HG02588 (cell line): Measurements from ENCODE around the gene CNTN4.

Source experiments
- ATAC-seq: cut with Tn5 transposase; IDR thresholded peaks from one replicate; pipeline ENCODE4 v1.9.1; 2021; ENCODE audit warnings: mild to moderate bottlenecking, moderate library complexity; ENCODE audit not compliant: unreplicated experiment

Gene CNTN4

DNA sequence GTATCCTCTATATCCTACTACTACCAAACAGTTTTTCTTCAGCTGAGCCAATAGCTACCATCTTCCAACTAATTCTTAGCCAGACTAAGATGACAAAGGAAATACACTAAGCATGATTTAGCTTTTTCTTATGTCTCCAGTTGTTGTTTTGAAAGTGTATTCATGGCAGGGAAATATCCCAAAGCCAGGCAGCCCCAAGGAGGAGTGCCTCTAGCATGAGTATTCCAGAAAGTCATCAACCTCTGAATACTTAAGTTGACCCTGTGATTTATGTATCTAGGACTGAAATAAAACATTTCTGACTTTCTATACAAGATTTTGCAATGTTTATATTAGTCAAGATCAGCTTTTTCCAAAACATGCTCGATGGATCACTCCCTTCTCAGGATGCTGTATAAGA lies 562.4 kb downstream of the CNTN4 start:
- ATAC-seq, result no peak

DNA sequence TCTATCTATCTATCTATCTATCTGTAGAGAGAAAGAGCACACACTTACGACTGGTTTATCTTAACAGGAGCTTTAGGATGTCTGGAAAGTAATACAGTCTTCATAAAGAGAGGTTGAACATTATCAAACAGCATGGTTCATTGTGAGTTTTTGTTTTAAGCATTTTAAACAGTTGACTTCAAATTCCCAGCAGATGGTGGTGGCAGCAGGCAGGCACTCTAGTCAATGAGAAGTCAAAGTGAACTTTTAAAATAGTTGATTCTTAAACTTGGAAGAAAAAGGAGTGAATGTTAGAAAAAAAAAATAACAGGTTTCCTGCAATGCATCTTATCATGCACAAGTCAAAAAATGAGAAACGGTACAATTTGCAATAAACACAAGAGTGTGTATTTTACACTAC lies 578.8 kb downstream of the CNTN4 start:
- ATAC-seq, result no peak

DNA sequence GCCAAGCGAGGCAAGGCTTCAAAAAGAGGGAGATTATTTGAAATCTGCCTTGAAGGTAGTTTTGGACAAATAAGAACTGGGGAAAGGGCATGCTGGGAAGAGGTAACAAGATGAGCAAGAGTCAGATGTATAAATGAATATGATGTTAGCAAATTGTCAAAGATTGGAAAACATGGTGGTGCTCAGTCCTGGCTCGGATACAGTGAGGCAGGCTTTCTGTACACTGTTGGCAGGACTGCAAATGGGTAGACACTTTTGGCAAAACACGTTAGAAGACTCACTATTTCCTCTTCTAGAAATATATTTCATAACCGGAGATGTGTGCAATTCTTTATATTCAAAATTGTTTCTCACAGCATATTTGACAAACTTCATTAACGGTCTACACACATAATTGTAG lies 581.6 kb downstream of the CNTN4 start:
- ATAC-seq, result no peak

DNA sequence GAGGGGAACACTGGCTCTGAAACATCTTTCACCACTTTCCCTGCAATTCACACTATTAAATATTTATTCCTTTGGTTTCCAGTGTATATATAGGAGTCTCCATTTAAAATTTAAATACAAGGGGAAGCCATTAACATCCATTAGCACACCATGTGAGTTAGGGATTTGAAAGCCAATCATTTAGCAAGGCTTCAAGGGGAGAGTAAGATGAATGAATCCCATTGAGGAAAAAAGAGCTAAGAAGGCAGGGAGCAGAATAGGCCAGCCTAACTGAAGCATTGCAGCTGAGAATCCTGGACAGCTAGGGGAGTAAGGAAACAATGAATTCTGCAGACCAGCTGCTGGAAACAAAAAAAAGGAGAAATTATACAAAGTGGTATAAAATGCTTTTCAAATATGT lies 585.4 kb downstream of the CNTN4 start:
- ATAC-seq, result no peak

DNA sequence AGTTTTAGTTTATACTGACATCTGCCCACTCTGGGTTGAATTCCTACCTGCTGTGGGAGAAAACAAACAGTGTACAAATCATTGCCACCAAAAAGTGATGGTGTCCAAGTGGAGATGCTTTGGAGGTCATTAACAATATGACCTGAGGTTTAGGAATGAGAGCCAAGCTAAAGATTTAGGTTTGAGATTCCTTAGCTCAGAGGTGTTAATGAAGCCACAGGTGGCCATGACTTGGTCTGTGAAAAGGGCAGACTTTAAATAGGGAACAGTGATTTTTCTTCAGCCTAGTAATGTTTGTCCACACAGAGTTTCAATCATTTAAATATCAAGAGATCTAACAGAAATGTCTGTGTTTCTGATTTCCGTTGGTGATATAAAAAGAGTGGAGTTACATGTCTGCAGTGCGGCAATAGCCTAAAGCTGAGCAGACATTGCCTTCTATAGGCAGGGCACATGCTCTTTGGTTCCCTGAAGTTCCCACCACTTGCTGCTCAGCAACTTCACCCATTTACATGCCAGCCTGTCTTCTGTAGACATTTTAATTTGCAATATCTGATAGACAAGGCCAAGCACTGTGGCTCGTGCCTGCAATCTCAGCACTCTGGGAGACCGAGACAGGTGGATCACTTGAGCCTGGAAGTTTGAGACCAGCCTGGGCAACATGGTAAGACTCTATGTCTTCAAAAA lies 588.3 kb downstream of the CNTN4 start:
- no peak for ATAC-seq

DNA sequence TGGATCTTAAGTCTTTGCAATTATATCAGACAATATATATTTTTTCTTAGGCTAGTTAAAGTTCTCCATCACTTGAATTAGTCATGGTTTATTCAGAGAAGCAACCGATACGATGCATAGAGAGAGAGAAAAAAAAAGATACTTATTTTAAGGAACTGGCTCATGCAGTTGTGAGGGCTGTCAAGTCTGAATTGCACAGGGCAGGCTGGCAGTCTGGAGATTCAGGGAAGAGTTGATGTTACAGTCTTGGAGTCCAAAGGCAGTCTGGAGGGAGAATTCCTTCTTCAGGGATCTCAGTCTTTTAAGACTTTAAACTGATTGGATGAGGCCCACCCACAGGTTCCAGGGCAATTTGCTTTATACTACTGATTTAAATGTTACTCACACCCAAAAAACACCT lies 598.9 kb downstream of the CNTN4 start:
- no peak for ATAC-seq

DNA sequence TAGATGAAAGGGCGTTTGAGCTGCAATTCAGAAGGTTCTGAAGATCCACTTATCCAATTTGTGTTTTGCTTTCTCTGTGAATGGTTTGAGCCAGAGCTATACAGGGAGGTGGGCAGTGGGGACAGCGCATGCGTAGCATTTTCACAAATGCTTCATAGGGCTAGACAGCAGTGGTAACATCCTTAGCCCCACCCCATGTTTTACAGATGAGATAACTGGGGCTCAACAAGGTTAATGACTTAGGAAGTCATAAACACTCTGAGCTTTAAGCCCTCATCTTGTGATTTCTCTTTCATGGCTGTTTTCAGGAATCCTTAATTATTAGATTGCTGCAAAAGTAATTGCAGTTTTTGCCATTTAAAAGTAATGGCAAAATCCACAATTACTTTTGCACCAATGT lies 602.8 kb downstream of the CNTN4 start:
- ATAC-seq, result no peak

DNA sequence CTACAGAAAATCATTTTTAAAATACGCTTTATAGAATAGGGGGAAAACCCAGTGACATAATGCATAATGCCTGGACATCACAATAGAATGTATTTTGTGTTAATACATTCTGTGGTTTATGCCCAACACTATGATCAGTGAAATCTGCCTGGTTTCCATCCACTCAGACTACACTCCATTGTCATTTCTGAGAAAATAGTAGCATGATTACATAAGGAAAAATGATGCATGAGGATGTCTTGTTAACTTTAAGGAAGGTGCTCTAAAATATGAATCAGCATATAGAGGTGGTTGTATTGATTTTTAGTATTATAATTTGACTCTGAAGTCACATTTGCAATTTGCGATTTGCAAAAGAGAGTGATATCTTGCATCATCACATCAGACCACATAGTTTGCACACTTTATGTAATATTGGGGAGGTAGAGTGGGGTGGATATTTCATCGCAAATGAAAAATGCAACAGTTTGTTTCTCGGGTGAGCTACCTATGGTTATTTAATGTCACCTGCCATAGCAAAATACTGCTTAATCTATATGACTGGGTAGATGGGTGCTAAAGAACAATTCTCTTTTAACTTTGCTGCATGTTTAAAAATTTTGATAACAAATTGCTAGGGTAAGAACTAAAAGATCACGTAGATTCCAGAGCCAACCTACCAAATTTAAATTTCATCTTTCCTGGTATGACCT lies 607.6 kb downstream of the CNTN4 start:
- ATAC-seq, result no peak

DNA sequence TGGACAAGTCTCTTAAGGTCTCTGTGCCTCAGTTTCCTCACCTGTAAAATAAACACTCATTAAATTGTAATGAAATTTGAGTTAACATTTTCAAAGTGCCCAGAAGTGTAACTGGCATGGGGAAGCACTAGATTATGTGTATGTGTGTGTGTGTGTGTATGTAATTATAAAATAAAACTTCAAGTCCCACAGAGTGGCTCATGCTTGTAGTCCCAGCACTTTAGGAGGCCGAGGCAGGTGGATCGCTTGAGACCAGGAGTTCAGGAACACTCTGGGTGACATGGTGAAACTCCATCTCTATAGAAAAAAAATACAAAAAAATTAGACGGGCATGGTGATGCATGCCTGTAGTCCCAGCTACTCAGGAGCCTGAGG lies 608.2 kb downstream of the CNTN4 start:
- no peak for ATAC-seq

DNA sequence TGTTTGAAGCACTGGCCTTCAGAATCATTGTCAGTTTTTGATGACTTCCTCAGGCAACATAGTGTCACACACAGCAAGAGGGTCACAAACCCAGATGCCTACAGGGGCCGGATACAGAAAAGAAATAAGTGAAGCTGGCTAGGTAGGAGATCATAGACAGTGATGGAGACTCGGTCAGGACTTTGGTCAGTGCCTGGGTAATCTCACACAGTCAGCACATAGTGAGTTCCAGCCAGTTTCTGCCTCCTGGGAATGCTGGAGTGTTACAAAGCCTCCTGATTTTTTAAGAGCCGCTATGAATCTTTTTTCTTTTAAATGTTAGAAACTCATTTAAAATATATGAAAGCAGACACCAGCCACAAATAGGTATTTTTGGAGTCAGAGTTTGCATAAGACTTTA lies 612.4 kb downstream of the CNTN4 start:
- no peak for ATAC-seq

DNA sequence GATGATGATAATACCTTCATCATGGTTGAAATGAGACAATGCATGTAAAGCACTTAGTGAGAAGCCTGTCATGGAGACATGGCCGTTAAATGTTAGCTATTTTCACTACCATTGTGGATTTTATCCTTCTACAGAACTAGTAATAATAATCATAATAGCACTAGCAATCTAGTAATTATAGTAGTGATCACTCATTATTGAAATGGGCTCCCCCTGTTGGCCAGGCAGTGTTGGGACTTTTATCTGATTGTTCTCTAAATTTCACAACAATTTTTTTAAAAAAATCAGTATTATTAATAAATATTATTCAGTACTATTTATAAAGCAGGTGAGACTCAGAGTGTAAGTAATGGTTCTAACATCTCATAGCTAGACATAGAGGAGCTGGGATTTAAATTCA lies 615.3 kb downstream of the CNTN4 start:
- no peak for ATAC-seq

DNA sequence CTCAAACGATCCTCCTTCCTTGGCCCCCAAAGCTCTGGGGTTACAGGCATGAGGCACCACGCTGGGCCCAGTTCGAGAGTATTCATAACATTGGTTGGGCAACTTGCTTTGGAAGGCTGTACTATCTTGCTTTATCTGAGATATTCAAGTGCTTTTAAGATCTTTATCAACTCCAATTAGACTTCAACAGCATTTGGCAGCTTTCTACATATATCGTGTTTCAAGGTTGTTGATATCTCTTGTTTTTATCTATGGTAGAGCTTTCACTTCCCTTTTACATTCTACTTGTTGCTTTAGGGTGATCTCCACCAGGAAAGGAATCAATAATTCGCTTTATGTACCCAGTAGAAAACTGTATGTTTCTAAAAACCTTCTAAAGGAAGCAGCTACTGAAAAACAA lies 616.2 kb downstream of the CNTN4 start:
- ATAC-seq, result no peak

DNA sequence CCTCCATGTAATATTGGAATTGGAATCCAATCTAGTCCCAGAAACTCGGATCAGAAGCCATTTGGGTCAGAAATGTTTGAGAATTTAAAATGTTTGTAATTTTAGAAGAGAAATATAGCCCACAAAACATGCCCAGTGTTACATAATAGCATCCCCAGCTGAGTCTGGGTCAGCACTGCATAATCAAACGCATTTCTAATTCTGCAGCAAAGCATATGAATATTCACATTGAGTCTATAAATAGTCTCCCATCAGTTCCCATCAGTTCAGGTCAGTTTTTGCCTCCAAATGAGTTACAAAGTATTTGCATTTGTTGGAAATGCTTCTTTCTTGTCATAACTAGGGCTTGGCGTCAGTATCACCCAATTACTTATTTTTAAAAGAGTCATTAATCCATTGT lies 628.4 kb downstream of the CNTN4 start:
- ATAC-seq, result no peak

DNA sequence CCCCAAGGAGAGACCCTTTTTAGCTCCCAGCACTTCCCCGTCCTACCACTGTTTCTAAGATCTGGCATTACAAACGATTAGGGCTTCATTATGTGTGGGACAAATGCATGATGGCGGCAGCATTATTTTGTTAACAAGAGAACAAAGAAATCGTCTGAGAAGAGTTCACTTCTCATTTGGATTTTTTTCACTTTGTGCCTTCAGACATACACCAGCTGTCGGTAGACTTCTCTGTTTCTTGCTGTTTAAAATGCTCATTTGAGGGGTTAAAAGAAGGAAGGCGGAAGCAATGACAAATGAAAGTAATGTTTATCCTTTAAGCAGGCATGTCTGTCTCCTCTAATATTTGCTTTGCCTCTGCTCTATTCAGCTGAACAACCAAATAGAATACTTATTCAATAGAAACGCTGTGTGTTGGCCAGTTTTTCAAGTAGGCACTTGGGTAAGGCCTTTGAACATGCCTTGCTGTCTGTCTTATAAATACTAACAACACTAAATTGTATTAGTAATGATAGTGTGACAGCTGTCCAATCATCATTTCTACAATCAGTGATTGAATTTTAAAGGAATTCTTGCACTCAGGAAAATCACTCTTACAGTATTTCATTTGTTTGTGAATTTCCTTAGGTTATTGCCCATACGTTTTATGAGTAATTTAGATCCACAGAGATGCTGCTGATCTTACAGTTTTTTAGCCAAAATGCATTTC lies 629.1 kb downstream of the CNTN4 start:
- no peak for ATAC-seq

DNA sequence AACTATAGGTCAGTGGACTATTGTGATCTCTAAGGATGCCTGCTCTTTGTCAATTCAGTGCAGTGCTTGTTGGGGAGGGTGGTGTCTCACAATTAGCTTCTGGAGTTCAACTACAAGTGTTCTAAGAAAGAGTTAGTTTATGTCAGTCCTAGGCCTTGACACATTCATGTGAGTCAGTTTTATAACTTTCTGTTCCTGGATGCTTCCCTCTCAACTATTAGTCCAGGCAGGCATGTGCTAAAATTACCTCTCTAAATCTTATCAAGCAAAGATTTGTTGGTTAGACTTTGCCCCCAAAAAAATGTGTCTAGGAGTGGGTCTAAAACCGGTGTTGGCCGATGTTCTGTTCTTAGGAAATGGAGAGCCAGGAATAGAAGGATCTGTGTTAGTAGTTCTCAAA lies 633.2 kb downstream of the CNTN4 start:
- no peak for ATAC-seq

DNA sequence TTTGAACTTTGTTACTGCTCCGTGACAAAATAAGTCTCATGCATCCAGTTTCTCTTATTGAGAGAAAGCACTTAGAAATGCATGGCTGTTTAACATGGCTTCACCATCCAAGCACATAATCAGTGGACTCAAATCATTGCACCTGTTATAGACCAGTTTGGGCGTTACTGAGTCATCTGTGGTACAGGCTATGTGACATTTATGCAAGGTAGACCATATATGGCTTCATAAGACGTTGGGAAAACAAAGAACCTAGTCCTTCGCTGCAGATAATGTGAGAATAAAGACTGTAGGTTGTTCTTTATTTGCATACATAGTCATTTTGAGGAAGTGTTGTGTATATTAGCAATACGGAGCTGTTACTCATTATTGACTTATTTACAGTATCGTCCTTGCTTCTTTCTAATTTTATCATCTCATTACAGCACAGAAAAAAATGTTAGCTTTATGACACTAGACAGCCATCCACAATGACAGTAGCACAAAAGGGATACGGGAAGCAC lies 636.8 kb downstream of the CNTN4 start:
- ATAC-seq, result no peak

DNA sequence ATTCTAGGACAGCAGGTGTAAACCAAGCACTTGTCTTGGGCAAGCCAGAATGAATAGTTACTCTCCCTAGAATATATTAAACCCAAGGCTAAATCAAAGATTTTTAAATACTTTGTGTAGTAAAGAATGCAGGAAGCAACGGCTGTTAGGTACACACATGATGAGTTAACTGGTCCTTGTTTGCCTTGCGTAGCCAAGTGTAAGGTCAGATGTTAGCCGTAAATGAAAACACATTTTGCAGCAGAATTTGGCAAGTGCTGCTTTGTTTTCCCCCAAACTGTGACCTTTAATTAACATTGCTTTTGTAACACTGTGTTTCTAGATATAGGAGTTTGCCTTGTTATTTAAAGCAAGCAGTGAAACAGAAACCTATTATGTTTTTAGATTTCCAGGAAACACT lies 642.9 kb downstream of the CNTN4 start:
- no peak for ATAC-seq

DNA sequence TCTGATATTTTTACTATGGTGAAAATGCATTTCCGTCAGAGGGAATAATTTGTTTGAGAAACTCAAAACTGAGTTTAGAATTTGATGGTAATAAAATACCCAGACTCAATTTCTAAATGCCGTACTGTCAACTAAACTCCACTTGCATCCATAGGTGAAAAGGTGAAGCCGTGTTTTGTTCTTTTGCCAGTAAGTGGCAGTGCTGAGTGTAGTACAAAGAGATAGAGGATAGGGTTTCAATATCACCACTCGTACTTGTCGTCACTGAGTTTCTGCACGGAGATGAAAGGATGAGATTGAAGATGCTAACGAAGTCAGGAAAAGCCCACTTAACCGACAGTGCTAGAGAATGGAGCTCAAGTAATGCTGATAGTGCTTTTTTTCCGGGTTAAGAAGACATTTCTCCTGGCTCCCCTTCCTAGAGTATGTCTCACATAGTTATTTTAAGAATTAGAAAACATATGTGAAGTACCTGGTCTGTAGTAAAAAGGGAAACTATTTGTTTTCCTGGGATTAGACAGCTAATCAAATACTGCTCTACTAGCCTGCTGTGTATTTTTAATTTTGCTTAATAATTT lies 666.4 kb downstream of the CNTN4 start:
- ATAC-seq, result peak; percentile 50

DNA sequence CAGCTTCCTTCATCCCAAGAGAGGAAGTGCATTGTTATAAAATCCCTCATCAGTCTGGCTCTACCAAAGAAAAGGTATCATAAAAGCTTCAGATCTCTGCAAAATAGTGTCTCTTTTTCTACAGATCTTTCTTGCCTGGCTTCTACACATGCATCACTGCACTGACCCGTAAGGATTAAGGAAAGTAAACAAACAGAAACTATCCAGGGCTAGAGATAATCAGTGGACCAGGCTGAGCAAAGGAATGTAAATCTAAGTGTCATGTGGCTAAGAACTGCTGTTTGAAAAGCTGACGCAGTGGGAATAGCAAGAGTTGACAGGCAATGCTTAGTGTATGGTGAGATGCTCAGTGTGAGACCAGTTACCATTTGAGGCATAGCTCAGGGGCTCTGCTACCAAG lies 671.8 kb downstream of the CNTN4 start:
- ATAC-seq, result no peak

DNA sequence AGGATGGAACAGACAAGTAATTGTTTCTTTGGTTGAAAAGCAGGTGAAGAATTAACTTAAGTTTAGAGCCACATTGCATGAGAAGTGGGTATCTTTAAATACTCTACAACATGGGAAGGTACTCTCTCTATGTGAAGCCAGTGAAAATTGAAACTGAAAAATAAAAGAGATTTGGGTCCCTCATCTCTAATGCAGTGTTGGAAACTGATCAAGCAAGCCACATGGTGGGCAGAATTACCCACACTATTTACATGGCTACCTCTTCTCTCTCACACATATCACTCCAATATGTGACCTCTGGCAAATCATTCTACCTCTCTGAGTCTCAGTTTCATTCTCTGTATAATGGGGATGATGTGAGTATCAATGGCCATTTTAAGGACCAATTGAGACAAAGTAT lies 672.5 kb downstream of the CNTN4 start:
- ATAC-seq, result peak; percentile 49

DNA sequence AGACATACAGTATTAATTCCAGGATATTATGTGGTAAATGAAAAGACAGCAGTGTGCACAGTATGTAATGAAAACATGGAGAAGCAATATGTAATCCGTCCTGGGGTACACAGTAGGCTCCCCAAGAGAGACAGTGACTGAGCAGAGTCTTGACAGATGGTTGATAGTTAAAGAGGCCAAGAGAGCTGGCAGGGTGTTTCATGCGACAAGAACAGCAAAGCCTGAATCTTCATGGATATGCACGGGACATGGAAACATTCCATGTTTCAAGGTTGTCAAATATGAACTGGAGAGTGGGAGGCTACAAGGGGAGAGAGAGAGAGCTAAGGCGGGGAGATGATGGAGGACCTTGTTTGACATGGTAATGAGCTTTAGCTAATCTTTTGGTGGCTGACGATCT lies 673.1 kb downstream of the CNTN4 start:
- ATAC-seq, result no peak

DNA sequence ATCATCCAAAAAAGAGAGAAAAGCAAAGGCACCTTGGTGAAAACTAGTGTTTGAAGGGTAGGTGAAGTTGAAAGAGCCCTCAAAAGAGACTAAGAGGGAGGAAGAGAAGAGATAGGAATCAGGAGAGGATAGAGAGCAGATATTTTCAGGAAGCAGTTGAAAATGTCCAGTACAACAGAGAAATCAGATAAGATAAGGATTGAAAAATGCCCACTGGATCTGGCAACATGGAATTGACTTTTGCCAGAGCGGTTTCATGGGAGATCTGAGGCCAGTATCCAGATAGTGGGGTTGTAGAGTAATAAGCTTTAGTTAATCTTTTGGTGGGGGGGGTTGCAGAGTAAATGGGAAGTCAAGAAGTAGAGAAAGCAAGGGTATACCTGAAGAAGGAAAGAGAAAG lies 674.1 kb downstream of the CNTN4 start:
- no peak for ATAC-seq
